ELF-1 (cell line): ENCODE results near the gene FUT7.

Experiments
- DNase-seq: peaks from one replicate; pipeline ENCODE4 v3.0.0-alpha.2; 2016; ENCODE audit warnings: low read depth, low spot score

Gene FUT7

GRCh38 chr9:136983656-136984314, 48.1 kb downstream of the FUT7 start:
- no peak for DNase-seq

DNA sequence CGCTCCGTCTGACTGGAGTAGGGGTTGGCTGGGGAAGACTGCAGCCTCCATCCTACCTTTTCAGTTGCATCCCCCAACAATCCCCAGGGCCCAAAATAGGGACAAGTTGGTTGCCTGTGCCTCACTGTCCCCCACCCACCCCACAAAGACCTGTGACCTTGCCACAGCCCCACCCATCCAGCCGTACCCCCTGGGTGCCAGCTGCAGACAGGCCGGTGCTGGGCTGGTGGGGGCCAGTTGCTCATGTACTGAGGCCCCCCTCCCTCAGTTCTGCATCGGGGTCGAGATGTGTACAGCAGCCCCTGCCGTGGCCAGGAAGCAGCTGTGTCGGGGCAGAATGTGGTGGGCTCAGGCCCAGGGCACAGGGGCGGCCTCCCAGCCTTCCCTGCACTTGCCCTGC, 48.7 kb downstream of the FUT7 start:
- DNase-seq, result no peak

- DNase-seq, result no peak
Measured at GRCh38 chr9:136982232-136983051, 49.4 kb downstream of the FUT7 start, which contains the start of gene LCNL1. Gene LCNL1, plus strand, starts transcription at chr9:136982993. Its CDS starts 594 bp downstream, at chr9:136983587.

GRCh38 chr9:136981588-136982231, 50.2 kb downstream of the FUT7 start:
- DNase-seq, result no peak

DNA sequence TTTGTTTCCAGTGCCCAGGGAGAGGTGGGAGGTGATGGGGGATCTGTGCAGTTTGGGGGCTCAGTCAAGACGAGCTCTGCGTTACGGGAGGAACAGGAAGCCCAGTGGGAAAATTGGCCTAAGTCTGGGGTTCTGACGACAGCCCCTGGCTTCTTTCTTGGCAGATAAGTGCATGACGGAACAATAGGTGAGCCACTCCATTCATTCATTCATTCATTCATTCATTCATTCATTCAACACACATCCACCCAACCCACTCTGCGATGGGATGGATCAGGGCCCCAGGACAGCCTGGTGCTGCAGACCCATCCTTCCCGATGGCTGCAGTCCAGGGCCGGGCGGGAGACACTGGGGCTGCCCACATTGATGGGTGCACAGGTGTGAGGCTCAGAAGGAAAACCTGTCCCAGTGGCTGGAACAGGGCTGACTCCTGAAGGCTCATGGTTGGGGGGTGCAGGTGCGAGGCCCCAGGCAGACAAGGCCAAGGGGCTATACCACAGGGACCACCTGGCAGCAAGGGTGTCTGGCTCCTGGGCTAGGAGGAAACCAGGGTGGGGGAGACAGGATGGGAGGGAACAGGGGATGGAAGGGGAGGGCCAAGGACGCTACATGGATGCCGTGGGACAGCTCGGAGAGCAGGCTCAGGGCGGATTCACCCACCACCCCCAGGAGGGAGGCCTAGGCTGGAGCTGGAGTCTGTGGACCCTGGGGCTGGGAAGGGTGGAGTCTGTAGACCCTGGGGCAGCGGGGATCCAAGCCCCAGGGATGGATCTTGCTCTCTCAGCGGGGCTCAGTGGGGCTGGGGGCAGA, 51.0 kb downstream of the FUT7 start:
- DNase-seq, result no peak
